Body of pancreas (tissue), 4 donors: ENCODE data around the gene CPM. TPM values are rescaled to one million over a fixed set of nuclear protein-coding genes. Genes with fewer than 3 reads are reported as not detected.
"Not testable (repeated sequence)": the region's sequence is repeated elsewhere in the genome, so short reads cannot be mapped to it uniquely, and the experiment has no call there.

Experiments
- ATAC-seq: fragments of 150-250 bp; one replicate; pipeline ENCODE4 v1.9.1; 2016
- DNase-seq, 4 donors: peaks; one replicate each; pipeline ENCODE4 v3.0.0-alpha.2; 2019
- H3K27ac ChIP-seq, 4 donors: fragments of 200-600 bp; sonication (generic); 1 replicate in 3 of 4; 2 replicates in 1 of 4; pipeline versions ENCODE4 v1.5.1 to v1.6.1; 2016 to 2019; ENCODE audit warnings: mild to moderate bottlenecking in 1 of 4, mixed read lengths in 1 of 4, moderate library complexity in 1 of 4
- H3K27me3 ChIP-seq, 2 donors: fragments of 200-600 bp; sonication (generic); one replicate each; pipeline ENCODE4 v1.6.0; 2016; ENCODE audit warnings: mild to moderate bottlenecking in 1 of 2
- H3K36me3 ChIP-seq, 2 donors: fragments of 200-600 bp; sonication (generic); replicated peaks in 1 of 2; 2 replicates each; pipeline ENCODE4 v1.5.1; 2016; ENCODE audit warnings: low read depth in 2 of 2; ENCODE audit not compliant: insufficient read depth in 1 of 2
- H3K4me1 ChIP-seq: fragments of 200-600 bp; sonication (generic); one replicate; pipeline ENCODE4 v1.6.0; 2016
- H3K4me3 ChIP-seq, 2 donors: fragments of 200-600 bp; sonication (generic); 1 replicate in 1 of 2; 2 replicates in 1 of 2; pipeline ENCODE4 v1.5.1; 2016 to 2019
- H3K9me3 ChIP-seq, 3 donors: fragments of 200-600 bp; sonication (generic); 1 replicate in 2 of 3; 2 replicates in 1 of 3; pipeline ENCODE4 v1.5.1; 2016
- CTCF ChIP-seq, 7 experiments: fragments of 450-650 bp in 4 of 7; fragments of 200-600 bp in 3 of 7; sonication (generic) in 3 of 7; IDR thresholded peaks; one replicate each; pipeline ENCODE4 v1.5.1; 2016 to 2019; ENCODE audit warnings: antibody characterized with exemption in 7 of 7
- POLR2A ChIP-seq, 3 donors: fragments of 450-650 bp; IDR thresholded peaks; one replicate each; pipeline ENCODE4 v1.6.1; 2016; ENCODE audit warnings: antibody characterized with exemption in 3 of 3, mild to moderate bottlenecking in 2 of 3
- WGBS, 2 donors: methylation state at CpG; one replicate each; pipeline ENCODE4 v1.1.5; 2017; 5-methylcytosine and 5-hydroxymethylcytosine counted together
- intact Hi-C: fragments of 100-400 bp; cut with DNase I; formaldehyde crosslinking; loops from one replicate; pipeline ENCODE4 v1.15.1; 2023
- total RNA-seq, 2 donors: library from RNA; depleted of rRNA; stranded (reverse); fragments of >200 nt; gene quantifications; one replicate each; pipeline ENCODE4 v1.1.0, GENCODE V29; 2016

Gene CPM
- total RNA-seq, 2 donors from 2014 or later = 34.6 to 35.0 TPM

DNA sequence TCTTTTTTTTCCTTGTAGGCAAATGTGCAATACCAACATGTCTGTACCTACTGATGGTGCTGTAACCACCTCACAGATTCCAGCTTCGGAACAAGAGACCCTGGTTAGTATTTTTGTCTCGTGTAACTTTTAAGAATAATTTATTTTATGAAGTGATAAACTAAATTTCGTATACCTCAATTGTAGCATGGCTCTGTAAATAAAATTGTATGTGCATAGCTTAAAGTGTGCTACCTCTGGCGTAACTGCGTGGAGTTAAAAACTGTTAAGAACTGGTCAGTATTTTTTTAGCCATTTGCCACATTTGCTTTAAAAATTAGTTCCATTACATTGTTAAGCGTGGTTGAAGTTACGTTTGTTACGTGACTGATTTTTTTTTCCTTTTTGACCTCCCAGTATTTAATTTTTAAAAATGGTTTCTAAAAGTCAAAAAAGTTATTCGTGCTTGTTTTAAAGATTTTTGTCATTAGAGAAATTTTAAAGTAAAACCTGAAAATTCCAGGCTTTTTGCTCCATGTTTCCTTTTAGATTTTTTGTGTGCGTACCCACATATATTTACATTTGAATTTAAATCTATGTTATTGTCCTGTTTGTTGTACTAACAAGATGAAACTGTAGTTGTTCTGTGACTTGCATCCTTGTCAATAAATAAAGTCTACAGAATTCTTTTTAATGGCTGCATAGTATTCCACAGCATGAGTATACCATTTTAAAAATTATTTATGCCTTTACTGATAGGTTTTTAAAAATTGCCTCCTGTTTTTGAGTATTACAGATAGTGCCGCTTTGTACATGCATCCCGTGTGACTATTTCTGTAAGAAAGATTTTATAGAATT lies 123.6 kb downstream of the CPM start:
- intact Hi-C loops = loop anchor here (10.0 kb wide), 1 partner anchor 65 kb away; the partner anchor contains the start of gene SLC35E3
- TF ChIP-seq CTCF (IDR thresholded peaks at IDR 0.05) (no peak), POLR2A (IDR thresholded peaks at IDR 0.05) (no peak)

DNA sequence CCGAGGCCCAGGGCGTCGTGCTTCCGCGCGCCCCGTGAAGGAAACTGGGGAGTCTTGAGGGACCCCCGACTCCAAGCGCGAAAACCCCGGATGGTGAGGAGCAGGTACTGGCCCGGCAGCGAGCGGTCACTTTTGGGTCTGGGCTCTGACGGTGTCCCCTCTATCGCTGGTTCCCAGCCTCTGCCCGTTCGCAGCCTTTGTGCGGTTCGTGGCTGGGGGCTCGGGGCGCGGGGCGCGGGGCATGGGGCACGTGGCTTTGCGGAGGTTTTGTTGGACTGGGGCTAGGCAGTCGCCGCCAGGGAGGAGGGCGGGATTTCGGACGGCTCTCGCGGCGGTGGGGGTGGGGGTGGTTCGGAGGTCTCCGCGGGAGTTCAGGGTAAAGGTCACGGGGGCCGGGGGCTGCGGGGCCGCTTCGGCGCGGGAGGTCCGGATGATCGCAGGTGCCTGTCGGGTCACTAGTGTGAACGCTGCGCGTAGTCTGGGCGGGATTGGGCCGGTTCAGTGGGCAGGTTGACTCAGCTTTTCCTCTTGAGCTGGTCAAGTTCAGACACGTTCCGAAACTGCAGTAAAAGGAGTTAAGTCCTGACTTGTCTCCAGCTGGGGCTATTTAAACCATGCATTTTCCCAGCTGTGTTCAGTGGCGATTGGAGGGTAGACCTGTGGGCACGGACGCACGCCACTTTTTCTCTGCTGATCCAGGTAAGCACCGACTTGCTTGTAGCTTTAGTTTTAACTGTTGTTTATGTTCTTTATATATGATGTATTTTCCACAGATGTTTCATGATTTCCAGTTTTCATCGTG lies 124.4 kb downstream of the CPM start:
- intact Hi-C loops = no loop called here
- peak; percentile 75 to 89 (median 79) for DNase-seq
- Histone ChIP-seq H3K4me3 (peak overlapping the region; percentile 76 to 83), H3K36me3 (peaks cover 0 to 2% of the 10 kb centered on the region in 2 donors), H3K27ac (peak overlapping the region; percentile 88 to 99 (median 98)), H3K27me3 (no peaks in the 10 kb centered on the region), H3K9me3 (no peaks in the 10 kb centered on the region), H3K4me1 (peaks cover 60% of the 10 kb centered on the region)
- 0% methylated on average over 7 to 60 of the region's 61 CpGs for WGBS, 2 donors
- TF ChIP-seq POLR2A (IDR thresholded peaks at IDR 0.05) = peak; percentile 28 to 77 (median 72)
- peak in 3 of 7 experiments; percentile 3 to 42 (median 7) for TF ChIP-seq CTCF (IDR thresholded peaks at IDR 0.05)
- ATAC-seq = peak; percentile 62

More for the DNA sequence above, 123.6 kb downstream of the CPM start:
- Histone ChIP-seq H3K9me3 (no peaks in the 10 kb centered on the region), H3K4me1 (peaks cover 58% of the 10 kb centered on the region), H3K4me3 (peak overlapping the region; percentile 76 to 83), H3K27ac (peak overlapping the region in 3 of 4 donors; percentile 97 to 99 (median 98)), H3K36me3 (peaks cover 0 to 6% of the 10 kb centered on the region in 2 donors), H3K27me3 (no peaks in the 10 kb centered on the region)
- ATAC-seq = no peak
- DNase-seq = no peak
- WGBS, 2 donors = 58 to 60% methylated on average over 12 of the region's 12 CpGs

DNA sequence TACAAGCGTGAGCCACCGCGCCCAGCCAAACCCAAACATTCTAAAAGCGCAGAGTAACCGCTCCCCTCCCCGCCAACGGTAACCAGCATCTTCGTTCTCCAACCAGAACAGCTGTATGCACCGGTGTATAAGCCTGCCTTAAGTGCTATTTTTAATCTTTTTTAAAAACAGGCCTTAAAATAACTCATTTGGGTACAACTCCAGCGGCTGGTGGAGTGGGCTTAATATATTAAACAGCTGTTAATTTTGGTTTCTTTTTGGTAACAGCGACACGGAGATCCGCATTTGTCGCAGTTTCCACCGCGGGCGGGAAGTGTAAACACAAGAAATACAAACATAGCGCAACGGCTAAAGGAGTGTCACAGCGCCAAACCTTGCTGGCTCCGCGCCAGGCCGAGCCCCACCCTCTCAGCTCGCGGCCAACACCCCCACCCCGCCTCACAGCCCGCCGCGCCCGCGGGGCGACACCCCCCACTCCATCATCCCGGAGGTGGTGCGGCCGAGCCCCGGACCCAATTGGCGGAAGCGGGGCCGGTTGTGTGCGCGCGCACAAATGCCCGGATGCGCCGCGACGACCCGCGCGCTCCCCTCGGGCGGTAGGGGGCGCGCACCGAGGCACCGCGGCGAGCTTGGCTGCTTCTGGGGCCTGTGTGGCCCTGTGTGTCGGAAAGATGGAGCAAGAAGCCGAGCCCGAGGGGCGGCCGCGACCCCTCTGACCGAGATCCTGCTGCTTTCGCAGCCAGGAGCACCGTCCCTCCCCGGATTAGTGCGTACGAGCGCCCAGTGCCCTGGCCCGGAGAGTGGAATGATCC lies 125.2 kb downstream of the CPM start, which contains the start of gene MDM2:
Gene MDM2 (plus strand): TSS at position 602 of the 812 bp plus-strand sequence. CDS start 301 bp downstream, outside the sequence.
- H3K36me3 ChIP-seq = peaks cover 0 to 2% of the 10 kb centered on the region in 2 donors
- TF ChIP-seq CTCF (IDR thresholded peaks at IDR 0.05) (peak; percentile 85 to 97 (median 90)), POLR2A (IDR thresholded peaks at IDR 0.05) (peak; percentile 80 to 92 (median 90))
- DNase-seq (peak; percentile 96 to 98 (median 98)), ATAC-seq (peak; percentile 94)
- H3K9me3 ChIP-seq = no peaks in the 10 kb centered on the region
- peaks cover 52% of the 10 kb centered on the region for H3K4me1 ChIP-seq
- H3K27ac ChIP-seq = peak within 1 kb of the TSS; percentile 88 to 99 (median 98)
- 0 to 1% methylated on average over 22 to 69 of the region's 72 CpGs for WGBS, 2 donors
- H3K4me3 ChIP-seq = peak within 1 kb of the TSS; percentile 76 to 83
- intact Hi-C loops = no loop called here
- no peaks in the 10 kb centered on the region for H3K27me3 ChIP-seq

DNA sequence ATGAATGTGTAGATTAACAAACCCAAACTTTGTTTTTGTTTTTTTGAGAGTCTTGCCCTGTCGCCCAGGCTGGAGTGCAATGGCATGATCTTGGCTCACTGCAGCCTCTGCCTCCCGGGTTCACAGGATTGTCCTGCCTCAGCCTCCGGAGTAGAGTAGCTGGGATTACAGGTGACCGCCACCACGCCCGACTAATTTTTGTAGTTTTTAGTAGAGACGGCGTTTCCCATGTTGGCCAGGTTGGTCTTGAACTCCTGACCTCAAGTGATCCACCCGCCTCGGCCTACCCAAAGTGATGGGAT lies 125.7 kb downstream of the CPM start:
- DNase-seq, H3K36me3 ChIP-seq, H3K9me3 ChIP-seq, H3K27me3 ChIP-seq, intact Hi-C loops, ATAC-seq: not testable (repeated sequence)
- peaks cover 46% of the 10 kb centered on the region for H3K4me1 ChIP-seq
- H3K27ac ChIP-seq = peak overlapping the region; percentile 88 to 99 (median 98)
- peak overlapping the region; percentile 8 to 13 for H3K4me3 ChIP-seq
- 3 to 5% methylated on average over 7 to 10 of the region's 10 CpGs for WGBS, 2 donors
